HK-2 (cell line): Measurements from ENCODE around the gene CDH12.

ENCODE experiments used
- DNase-seq: peaks from one replicate; pipeline ENCODE4 v3.0.0-alpha.2; 2018; ENCODE audit not compliant: unreplicated experiment

Gene CDH12

GRCh38 chr5:21711866-21712758 is 1141.0 kb downstream of the CDH12 start:
- no peak for DNase-seq

GRCh38 chr5:21709770-21710169 is 1143.4 kb downstream of the CDH12 start:
- no peak for DNase-seq

- no peak for DNase-seq
Measured at GRCh38 chr5:21704974-21705668, 1148.0 kb downstream of the CDH12 start.

- no peak for DNase-seq
Measured at GRCh38 chr5:21701317-21701716, 1151.8 kb downstream of the CDH12 start.
